Measurements from ENCODE around the gene HBD. TPM values are rescaled to one million over a fixed set of nuclear protein-coding genes. Genes with fewer than 3 reads are reported as not detected.

Gene HBD
- total RNA-seq, 1 experiment from 2014 or later = not detected

GRCh38 chr11:5242933-5243815 lies 8.9 kb upstream of the HBD start:
- Histone ChIP-seq H3K4me3 (no peak overlapping the region), H3K4me2 (no peak overlapping the region), H3K9me3 (ENCODE audit: insufficient read depth, low read depth) (no peaks in the 10 kb centered on the region), H3K79me2 (ENCODE audit: low read depth) (no peaks in the 10 kb centered on the region), H2AFZ (no peak overlapping the region), H3K9me2 (ENCODE audit: insufficient read depth) (no peaks in the 10 kb centered on the region), H3K36me3 (ENCODE audit: low read depth) (no peaks in the 10 kb centered on the region), H3K27ac (no peak overlapping the region), H3K27me3 (ENCODE audit: insufficient read depth, low read depth) (no peaks in the 10 kb centered on the region), H3F3A (ENCODE audit: insufficient read depth, low read depth) (no peaks in the 10 kb centered on the region), H4K20me1 (ENCODE audit: insufficient read depth) (no peaks in the 10 kb centered on the region), H3K4me1 (replicated peaks; ENCODE audit: insufficient read depth) (no peaks in the 10 kb centered on the region)
- POLR2A ChIA-PET (ENCODE audit: unreplicated experiment) = no interaction called here
- no peak for DNase-seq
- no peak for TF ChIP-seq CTCF (conservative IDR thresholded peaks at IDR 0.05)
- CTCF ChIA-PET = no interaction called here
- intact Hi-C loops (cut with micrococcal nuclease; ENCODE audit: unreplicated experiment) = no loop called here
- BruUV-seq (replicated peaks) = no TSS peak

GRCh38 chr11:5242208-5242607 lies 7.9 kb upstream of the HBD start:
- Histone ChIP-seq H3K9me3 (ENCODE audit: insufficient read depth, low read depth) (no peaks in the 10 kb centered on the region), H3K79me2 (ENCODE audit: low read depth) (no peaks in the 10 kb centered on the region), H3K9me2 (ENCODE audit: insufficient read depth) (no peaks in the 10 kb centered on the region), H4K20me1 (ENCODE audit: insufficient read depth) (no peaks in the 10 kb centered on the region), H3K27ac (no peak overlapping the region), H3K4me1 (replicated peaks; ENCODE audit: insufficient read depth) (no peaks in the 10 kb centered on the region), H3K27me3 (ENCODE audit: insufficient read depth, low read depth) (no peaks in the 10 kb centered on the region), H2AFZ (no peak overlapping the region), H3F3A (ENCODE audit: insufficient read depth, low read depth) (no peaks in the 10 kb centered on the region), H3K36me3 (ENCODE audit: low read depth) (no peaks in the 10 kb centered on the region), H3K4me2 (no peak overlapping the region), H3K4me3 (no peak overlapping the region)
- ChIA-PET POLR2A (ENCODE audit: unreplicated experiment) (no interaction called here), CTCF (no interaction called here)
- no TSS peak for BruUV-seq (replicated peaks)
- intact Hi-C loops (cut with micrococcal nuclease; ENCODE audit: unreplicated experiment) = no loop called here
- no peak for DNase-seq
- TF ChIP-seq EZH2 (IDR thresholded peaks at IDR 0.05; ENCODE audit: low read depth) = no peak
- no peak for TF ChIP-seq CTCF (conservative IDR thresholded peaks at IDR 0.05)

GRCh38 chr11:5241458-5241857 lies 7.2 kb upstream of the HBD start:
- Histone ChIP-seq H4K20me1 (ENCODE audit: insufficient read depth) (no peaks in the 10 kb centered on the region), H3K9me3 (ENCODE audit: insufficient read depth, low read depth) (no peaks in the 10 kb centered on the region), H3K27ac (no peak overlapping the region), H3K79me2 (ENCODE audit: low read depth) (no peaks in the 10 kb centered on the region), H3K36me3 (ENCODE audit: low read depth) (no peaks in the 10 kb centered on the region), H3K27me3 (ENCODE audit: insufficient read depth, low read depth) (no peaks in the 10 kb centered on the region), H3K4me3 (no peak overlapping the region), H2AFZ (no peak overlapping the region), H3K4me2 (no peak overlapping the region), H3F3A (ENCODE audit: insufficient read depth, low read depth) (no peaks in the 10 kb centered on the region), H3K4me1 (replicated peaks; ENCODE audit: insufficient read depth) (no peaks in the 10 kb centered on the region), H3K9me2 (ENCODE audit: insufficient read depth) (no peaks in the 10 kb centered on the region)
- intact Hi-C loops (cut with micrococcal nuclease; ENCODE audit: unreplicated experiment) = no loop called here
- ChIA-PET POLR2A (ENCODE audit: unreplicated experiment) (no interaction called here), CTCF (no interaction called here)
- no peak for TF ChIP-seq CTCF (conservative IDR thresholded peaks at IDR 0.05)
- TF ChIP-seq EZH2 (IDR thresholded peaks at IDR 0.05; ENCODE audit: low read depth) = no peak
- no TSS peak for BruUV-seq (replicated peaks)
- no peak for DNase-seq

Measured in PC-9 (cell line).